GM12864 (cell line): ENCODE results near the gene DCXR.

Source experiments
- DNase-seq: peaks from one replicate; pipeline ENCODE4 v3.0.0-alpha.2; 2011; ENCODE audit warnings: low read depth
- H3K4me3 ChIP-seq: 2 replicates; pipeline ENCODE4 v1.5.1; 2011; ENCODE audit warnings: mild to moderate bottlenecking, low read depth, low read length, control low read depth
- TF ChIP-seq, protein P1 (sequence below): IDR thresholded peaks from 2 replicates; pipeline ENCODE4 v1.5.1; 2011; ENCODE audit warnings: low read depth, mild to moderate bottlenecking, moderate library complexity, low read length, control low read depth, inconsistent platforms; ENCODE audit errors: missing control alignments

The DCXR gene

DNA sequence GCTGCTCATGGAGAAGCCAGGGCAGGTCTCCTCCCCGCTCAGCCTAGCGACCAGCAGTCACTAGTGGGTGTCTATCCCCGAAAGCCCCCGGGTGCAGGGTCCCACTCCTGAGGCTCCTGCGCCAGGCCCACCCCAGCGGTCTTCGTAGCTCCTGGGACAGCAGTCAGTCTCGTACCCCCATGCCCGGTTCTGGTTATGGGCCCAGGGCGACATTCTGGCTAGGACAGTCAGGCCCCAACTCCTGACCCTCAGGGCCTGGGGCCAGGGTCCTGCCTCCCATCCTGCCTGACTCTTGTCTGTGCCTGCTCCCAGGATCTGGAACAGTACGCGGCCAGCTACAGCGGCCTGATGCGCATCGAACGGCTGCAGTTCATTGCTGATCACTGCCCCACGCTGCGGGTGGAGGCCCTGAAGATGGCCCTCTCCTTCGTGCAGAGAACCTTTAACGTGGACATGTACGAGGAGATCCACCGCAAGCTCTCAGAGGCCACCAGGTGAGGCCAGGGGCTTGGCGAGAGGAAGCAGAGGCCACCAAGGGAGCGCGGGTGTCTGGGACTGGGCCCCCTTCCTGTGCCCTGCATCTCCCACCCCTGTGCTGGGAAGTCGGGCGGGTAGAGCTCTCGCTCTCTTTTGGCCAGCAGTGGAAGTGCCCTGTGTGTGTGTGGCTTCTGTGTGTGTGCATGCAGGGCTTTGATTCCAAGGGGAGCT, 16.2 kb upstream of the DCXR start:
- no peak for DNase-seq
- H3K4me3 ChIP-seq: no peak overlapping the region
- TF ChIP-seq, protein P1, sequence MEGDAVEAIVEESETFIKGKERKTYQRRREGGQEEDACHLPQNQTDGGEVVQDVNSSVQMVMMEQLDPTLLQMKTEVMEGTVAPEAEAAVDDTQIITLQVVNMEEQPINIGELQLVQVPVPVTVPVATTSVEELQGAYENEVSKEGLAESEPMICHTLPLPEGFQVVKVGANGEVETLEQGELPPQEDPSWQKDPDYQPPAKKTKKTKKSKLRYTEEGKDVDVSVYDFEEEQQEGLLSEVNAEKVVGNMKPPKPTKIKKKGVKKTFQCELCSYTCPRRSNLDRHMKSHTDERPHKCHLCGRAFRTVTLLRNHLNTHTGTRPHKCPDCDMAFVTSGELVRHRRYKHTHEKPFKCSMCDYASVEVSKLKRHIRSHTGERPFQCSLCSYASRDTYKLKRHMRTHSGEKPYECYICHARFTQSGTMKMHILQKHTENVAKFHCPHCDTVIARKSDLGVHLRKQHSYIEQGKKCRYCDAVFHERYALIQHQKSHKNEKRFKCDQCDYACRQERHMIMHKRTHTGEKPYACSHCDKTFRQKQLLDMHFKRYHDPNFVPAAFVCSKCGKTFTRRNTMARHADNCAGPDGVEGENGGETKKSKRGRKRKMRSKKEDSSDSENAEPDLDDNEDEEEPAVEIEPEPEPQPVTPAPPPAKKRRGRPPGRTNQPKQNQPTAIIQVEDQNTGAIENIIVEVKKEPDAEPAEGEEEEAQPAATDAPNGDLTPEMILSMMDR: no peak

DNA sequence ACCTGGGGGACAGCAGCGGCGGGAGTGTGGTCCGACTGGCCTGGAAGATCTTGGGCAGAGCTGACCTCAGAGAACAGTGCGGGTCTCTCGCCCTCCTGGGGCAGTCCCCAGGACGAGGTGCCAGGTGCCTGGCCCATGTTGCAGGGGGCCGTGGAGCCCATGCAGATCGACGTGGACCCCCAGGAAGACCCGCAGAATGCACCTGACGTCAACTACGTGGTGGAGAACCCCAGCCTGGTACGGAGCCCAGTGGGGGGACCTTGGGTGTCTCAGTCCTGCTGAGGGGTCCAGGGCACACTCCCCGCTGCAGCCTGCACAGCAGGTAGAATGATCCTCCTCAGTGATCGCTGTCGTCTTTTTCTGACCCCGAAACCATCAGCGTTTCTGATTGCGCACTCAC, 15.6 kb upstream of the DCXR start:
- DNase-seq: no peak
- TF ChIP-seq, protein P1: no peak
- H3K4me3 ChIP-seq: peak overlapping the region; percentile 94

DNA sequence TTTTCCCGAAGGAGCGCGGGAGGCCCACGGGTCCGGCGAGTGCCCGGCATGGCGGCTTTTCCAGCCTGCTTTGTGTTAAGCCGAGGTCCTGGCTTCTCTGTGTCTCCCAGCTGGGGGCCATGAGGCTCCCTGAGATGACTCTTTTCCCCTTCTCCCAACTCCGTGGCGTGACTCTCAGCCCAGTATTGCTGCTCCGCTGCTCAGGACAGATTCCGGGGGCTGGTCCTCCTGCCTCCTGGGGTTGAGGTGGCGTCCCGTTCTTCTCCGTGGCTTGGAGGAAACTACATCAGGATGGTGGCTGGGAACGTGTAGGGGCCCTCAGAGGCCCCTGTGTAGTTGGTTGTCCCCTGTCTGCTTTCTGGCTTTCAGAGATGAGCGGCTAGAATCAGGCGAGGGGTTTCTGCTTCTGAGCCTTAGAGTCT, 15.2 kb upstream of the DCXR start:
- TF ChIP-seq, protein P1: no peak
- H3K4me3 ChIP-seq: peak overlapping the region; percentile 94
- no peak for DNase-seq

DNA sequence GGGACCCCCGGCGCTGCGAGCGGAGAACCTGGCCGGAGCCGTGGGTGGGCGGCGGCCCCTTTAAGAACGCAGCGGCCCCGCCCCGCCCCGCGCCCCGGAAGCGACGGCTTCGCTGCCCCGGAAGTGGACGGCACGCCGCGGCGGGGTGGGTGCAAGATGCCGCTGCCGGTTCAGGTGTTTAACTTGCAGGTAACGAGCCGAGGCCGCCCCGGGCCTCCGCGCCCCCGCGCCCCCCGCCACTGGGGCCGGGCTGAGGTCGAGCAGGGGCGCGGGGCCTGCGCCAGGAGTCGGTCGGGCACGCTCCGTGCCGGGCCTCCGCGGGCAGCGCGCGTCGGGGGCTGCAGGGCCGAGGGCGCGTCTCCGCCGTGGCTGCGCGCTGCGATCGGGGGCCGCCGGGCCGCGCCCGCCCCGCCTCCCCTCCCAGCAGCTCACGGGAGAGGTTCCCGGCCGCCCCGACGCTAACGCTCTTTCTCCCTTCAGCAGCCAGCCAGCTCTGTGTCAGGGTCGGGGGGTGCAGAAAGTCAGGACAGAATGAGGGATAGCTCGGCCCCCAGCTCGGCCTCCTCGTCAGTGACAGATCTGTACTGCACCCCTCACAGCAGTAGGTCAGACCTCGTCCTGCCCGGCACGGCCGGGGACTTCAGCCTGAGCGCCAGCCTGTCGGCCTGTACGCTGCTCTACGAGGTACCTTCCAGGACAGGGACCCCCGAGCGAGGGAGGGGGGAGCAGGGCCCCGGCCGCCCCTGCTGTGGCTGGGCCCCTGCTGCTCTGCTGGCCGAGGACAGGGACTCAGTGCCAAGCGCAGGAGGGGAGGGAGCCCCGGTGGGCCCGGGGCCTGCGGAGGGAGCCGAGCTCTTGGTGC, 14.5 kb upstream of the DCXR start, which contains the start of the genes GPS1 and RFNG:
Gene GPS1 (plus strand): TSS at position 123 of the 862 bp plus-strand sequence. CDS start 34 bp downstream, at position 157.
Gene RFNG (minus strand): TSS at position 36 of the 862 bp plus-strand sequence. CDS start 45 bp downstream, outside the sequence.
- H3K4me3 ChIP-seq: peak within 1 kb of the TSS; percentile 94
- DNase-seq: no peak
- TF ChIP-seq, protein P1: no peak

DNA sequence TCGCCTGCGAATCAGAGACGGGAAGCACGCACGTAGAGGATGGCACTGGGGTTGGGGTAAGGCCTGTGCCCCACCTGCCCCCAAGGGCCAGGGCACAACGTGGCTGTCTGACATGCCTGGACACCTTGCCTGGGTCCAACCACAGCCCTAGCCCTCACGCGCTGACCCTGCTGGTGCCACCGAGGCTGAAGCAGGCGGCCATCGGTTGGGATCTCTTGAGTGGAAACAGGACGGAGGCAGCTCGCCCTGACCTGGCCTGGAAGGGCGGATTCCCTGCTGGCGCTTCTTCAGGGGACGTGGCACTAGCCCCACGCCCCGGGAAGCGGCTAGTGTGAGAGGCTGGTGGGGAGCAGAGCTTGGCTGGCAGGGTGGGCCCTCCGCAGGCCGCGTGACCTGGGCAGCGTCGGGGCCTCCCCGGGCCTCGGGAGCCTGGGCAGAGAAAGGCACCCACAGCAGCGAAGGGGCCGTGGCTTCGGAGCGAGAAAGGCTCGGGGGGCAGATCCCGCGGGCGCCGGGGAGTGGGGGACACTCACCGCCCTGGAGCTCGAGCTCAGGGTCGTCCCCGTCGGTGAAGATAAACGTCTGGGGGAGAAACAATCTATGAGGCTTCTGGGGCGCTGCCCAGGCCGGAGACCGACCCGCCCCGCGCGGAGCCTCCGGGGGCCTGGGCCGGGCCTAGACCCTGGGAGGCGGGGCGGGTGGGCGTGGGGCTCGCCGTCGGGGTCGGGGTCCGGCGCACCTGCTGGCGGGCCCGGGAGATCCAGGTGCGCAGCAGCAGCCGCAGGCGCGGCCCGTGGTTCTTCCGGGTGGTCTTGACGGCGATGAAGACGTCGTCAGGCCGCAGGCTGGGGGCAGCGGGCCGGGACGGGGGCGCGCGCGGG, 13.5 kb upstream of the DCXR start:
- DNase-seq: no peak
- TF ChIP-seq, protein P1: no peak

DNA sequence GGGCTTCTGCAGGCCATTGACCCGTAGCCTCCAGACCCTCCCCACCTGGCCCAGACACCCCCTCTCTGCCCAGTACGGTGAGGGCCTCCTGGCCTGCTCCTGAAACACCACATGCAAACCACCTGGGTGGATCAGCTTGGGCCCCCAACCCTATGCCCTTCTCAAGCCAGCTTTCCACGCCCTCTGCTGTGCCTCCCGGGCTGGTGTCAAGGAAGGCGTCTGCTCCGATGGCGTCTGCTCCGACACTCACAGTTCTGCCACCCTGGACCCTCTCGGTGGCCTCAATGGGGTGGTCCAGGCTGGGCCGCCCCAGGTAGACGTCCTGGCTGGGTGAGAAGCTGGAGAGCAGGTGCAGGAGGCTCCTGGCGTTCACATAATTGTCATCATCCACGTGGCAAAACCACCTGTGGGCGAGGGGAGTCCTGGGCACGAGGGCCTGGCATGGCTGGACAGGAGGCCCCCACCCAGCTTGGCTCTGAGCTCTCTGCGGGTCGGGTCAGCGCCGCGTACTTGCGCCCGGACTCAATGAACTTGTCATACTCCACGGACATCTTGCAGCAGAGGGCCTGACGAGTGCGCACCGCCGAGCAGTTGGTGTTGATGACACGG, 12.8 kb upstream of the DCXR start:
- no peak for DNase-seq
- peak overlapping the region; percentile 94 for H3K4me3 ChIP-seq
- TF ChIP-seq, protein P1: no peak

More for the DNA sequence above, 13.5 kb upstream of the DCXR start:
- peak overlapping the region; percentile 94 for H3K4me3 ChIP-seq
